Measurements from ENCODE around the gene KIAA1755.

- TF ChIP-seq, protein P1, sequence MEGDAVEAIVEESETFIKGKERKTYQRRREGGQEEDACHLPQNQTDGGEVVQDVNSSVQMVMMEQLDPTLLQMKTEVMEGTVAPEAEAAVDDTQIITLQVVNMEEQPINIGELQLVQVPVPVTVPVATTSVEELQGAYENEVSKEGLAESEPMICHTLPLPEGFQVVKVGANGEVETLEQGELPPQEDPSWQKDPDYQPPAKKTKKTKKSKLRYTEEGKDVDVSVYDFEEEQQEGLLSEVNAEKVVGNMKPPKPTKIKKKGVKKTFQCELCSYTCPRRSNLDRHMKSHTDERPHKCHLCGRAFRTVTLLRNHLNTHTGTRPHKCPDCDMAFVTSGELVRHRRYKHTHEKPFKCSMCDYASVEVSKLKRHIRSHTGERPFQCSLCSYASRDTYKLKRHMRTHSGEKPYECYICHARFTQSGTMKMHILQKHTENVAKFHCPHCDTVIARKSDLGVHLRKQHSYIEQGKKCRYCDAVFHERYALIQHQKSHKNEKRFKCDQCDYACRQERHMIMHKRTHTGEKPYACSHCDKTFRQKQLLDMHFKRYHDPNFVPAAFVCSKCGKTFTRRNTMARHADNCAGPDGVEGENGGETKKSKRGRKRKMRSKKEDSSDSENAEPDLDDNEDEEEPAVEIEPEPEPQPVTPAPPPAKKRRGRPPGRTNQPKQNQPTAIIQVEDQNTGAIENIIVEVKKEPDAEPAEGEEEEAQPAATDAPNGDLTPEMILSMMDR (IDR thresholded peaks at IDR 0.05; ENCODE audit: insufficient read depth, low read depth, low read length), result no peak
- TF ChIP-seq EZH2 (IDR thresholded peaks at IDR 0.05; ENCODE audit: insufficient read depth, low read length), result no peak
These were observed 41.3 kb downstream of the KIAA1755 start for GRCh38 chr20:38219006-38219950.

Measured in astrocyte (in vitro differentiated cells and primary cell).